ENCODE data around the gene SHROOM3.

DNA sequence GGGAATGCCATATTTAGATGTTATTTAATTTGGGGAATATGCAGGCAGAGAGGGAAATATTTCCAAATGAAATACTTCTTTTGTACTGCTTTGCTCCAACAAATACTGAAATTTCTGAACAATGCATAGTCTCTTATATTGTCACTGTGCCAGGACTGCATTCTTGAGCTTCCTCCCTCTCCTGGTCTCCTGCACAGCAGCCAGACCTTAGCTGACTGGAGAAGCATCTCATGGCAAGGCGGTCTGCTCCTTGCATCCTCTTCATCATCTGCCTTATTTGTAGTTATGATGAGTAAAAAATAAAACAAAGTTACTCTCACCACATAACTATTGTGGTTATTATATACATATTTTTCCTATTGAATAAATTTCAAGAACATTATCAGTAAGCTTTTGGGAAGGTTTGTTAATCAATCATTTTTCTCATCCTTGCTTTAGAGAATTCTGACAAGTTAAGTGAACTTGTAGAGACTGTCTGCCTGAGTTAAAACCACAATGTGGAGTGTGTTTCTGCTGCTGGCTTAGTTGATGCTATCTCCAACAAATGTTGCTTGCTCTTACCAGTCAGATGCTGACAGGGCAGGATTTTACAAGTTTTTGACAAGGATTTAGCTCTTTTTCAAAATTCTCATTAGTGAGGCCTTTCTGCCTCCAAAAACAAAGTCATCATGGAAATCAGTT is 309.4 kb downstream of the SHROOM3 start:
- no peak for TF ChIP-seq CTCF (IDR thresholded peaks at IDR 0.05 in 8 of 11, conservative IDR thresholded peaks at IDR 0.05 in 3 of 11)
- TF ChIP-seq POLR2A (IDR thresholded peaks at IDR 0.05), result no peak
- no peak for TF ChIP-seq POLR2AphosphoS5 (IDR thresholded peaks at IDR 0.05)
